IgD-negative memory B cell (primary cell): ENCODE data around the gene LINC00632. TPM values are rescaled to one million over a fixed set of nuclear protein-coding genes. Genes with fewer than 3 reads are reported as not detected.
"Not testable (repeated sequence)": the region's sequence is repeated elsewhere in the genome, so short reads cannot be mapped to it uniquely, and the experiment has no call there.

Experiments
- H3K27ac Mint-ChIP-seq, 3 donors: one replicate each; pipeline ENCODE4 v1.8.0; 2020 to 2022; ENCODE audit warnings: mild to moderate bottlenecking in 3 of 3, mixed read lengths in 3 of 3, moderate library complexity in 1 of 3
- H3K27me3 Mint-ChIP-seq: one replicate; pipeline ENCODE4 v1.8.0; 2021; ENCODE audit warnings: mixed read lengths
- H3K36me3 Mint-ChIP-seq: one replicate; pipeline ENCODE4 v1.8.0; 2020; ENCODE audit warnings: mild to moderate bottlenecking, mixed read lengths
- H3K4me1 Mint-ChIP-seq, 3 donors: one replicate each; pipeline ENCODE4 v1.8.0; 2020 to 2022; ENCODE audit warnings: mixed read lengths in 3 of 3, mild to moderate bottlenecking in 1 of 3
- H3K4me3 Mint-ChIP-seq, 4 donors: one replicate each; pipeline ENCODE4 v1.8.0; 2020 to 2022; ENCODE audit warnings: mild to moderate bottlenecking in 4 of 4, mixed read lengths in 4 of 4, moderate library complexity in 3 of 4
- H3K9me3 Mint-ChIP-seq, 3 donors: one replicate each; pipeline ENCODE4 v1.8.0; 2020 to 2021; ENCODE audit warnings: mixed read lengths in 3 of 3, mild to moderate bottlenecking in 1 of 3
- polyA plus RNA-seq: library from polyadenylated mRNA; unstranded; fragments of 300-500 nt; fragmentation: Illumina TruSeq; gene quantifications from one replicate; pipeline ENCODE4 v1.2.3, GENCODE V29; 2021

The LINC00632 gene
- not detected for polyA plus RNA-seq

DNA sequence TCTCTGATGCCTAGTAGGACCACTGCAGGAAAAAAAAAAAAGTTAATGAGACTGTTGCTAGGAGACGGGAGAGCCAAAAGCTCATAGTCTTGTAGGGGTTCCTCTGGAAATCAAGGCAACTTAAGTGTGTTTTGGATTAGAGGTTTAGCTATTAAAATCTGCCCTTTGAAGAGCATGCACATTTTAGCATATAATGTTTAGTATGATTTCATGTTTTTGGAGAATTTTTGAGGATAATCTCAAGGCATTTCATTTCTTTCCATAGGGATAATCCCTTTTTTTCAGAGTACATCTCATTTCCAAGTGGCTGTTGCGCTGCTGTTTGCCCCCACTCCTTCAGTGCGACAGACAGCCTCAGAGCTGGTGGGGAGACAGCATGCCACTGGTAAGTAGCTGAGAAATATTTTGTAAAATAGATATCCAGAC is at the start of gene LINC00632:
TSS of gene LINC00632 (plus strand) at position 339 of the 426 bp plus-strand sequence.
- H3K4me3 Mint-ChIP-seq = no peak within 1 kb of the TSS
- H3K27ac Mint-ChIP-seq = no peak within 1 kb of the TSS
- H3K9me3 Mint-ChIP-seq = no peaks in the 10 kb centered on the region
- H3K27me3 Mint-ChIP-seq = peaks cover 3% of the 10 kb centered on the region
- H3K36me3 Mint-ChIP-seq = no peaks in the 10 kb centered on the region
- no peaks in the 10 kb centered on the region for H3K4me1 Mint-ChIP-seq

GRCh38 chrX:140661643-140662042 is 47.9 kb upstream of the LINC00632 start:
- no peak overlapping the region for H3K4me3 Mint-ChIP-seq
- H3K36me3 Mint-ChIP-seq = no peaks in the 10 kb centered on the region
- peaks cover 0 to 4% (median 0%) of the 10 kb centered on the region in 3 donors for H3K4me1 Mint-ChIP-seq
- H3K9me3 Mint-ChIP-seq = no peaks in the 10 kb centered on the region
- no peak overlapping the region for H3K27ac Mint-ChIP-seq
- H3K27me3 Mint-ChIP-seq = no peaks in the 10 kb centered on the region

DNA sequence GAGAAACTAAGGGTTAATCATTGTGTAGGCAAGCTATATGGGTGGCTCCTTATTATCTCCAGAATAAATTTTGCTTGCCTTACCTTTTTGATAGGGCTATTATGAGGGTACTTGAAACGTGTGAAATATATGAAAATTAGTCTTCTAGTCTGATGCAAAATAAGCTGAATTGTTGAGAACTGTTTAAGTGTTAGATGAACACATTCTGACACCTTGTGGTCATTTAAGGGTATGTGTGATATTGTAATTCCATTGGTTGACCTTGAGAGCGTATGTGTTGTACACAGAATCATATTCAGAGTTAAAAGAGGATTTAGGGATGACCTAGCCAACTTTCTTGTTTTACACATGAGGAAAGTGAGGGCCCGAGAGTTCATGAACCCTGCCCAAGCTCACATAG is 44.6 kb upstream of the LINC00632 start:
- Mint-ChIP-seq H3K27ac (no peak overlapping the region), H3K4me3 (no peak overlapping the region), H3K27me3 (no peaks in the 10 kb centered on the region), H3K36me3 (no peaks in the 10 kb centered on the region), H3K4me1 (no peaks in the 10 kb centered on the region), H3K9me3 (no peaks in the 10 kb centered on the region)

- H3K27ac Mint-ChIP-seq = no peak overlapping the region
- peaks cover 0 to 4% (median 0%) of the 10 kb centered on the region in 3 donors for H3K9me3 Mint-ChIP-seq
- H3K27me3 Mint-ChIP-seq = no peaks in the 10 kb centered on the region
- no peaks in the 10 kb centered on the region for H3K4me1 Mint-ChIP-seq
- H3K36me3 Mint-ChIP-seq = no peaks in the 10 kb centered on the region
- H3K4me3 Mint-ChIP-seq = no peak overlapping the region
Measured at GRCh38 chrX:140672840-140673731, 36.5 kb upstream of the LINC00632 start.

- H3K4me1 Mint-ChIP-seq = no peaks in the 10 kb centered on the region
- H3K9me3 Mint-ChIP-seq = peaks cover 0 to 1% (median 0%) of the 10 kb centered on the region in 3 donors
- H3K27ac Mint-ChIP-seq = no peak overlapping the region
- no peak overlapping the region for H3K4me3 Mint-ChIP-seq
- H3K36me3 Mint-ChIP-seq = no peaks in the 10 kb centered on the region
- H3K27me3 Mint-ChIP-seq = no peaks in the 10 kb centered on the region
Measured at GRCh38 chrX:140687706-140688105, 21.9 kb upstream of the LINC00632 start.

GRCh38 chrX:140691596-140691995 is 18.0 kb upstream of the LINC00632 start:
- H3K9me3 Mint-ChIP-seq, H3K27me3 Mint-ChIP-seq, H3K4me1 Mint-ChIP-seq, H3K36me3 Mint-ChIP-seq, H3K4me3 Mint-ChIP-seq, H3K27ac Mint-ChIP-seq: not testable (repeated sequence)

GRCh38 chrX:140697618-140698017 is 11.9 kb upstream of the LINC00632 start:
- no peaks in the 10 kb centered on the region for H3K9me3 Mint-ChIP-seq
- no peak overlapping the region for H3K4me3 Mint-ChIP-seq
- H3K36me3 Mint-ChIP-seq = no peaks in the 10 kb centered on the region
- no peaks in the 10 kb centered on the region for H3K4me1 Mint-ChIP-seq
- H3K27me3 Mint-ChIP-seq = no peaks in the 10 kb centered on the region
- H3K27ac Mint-ChIP-seq = no peak overlapping the region

DNA sequence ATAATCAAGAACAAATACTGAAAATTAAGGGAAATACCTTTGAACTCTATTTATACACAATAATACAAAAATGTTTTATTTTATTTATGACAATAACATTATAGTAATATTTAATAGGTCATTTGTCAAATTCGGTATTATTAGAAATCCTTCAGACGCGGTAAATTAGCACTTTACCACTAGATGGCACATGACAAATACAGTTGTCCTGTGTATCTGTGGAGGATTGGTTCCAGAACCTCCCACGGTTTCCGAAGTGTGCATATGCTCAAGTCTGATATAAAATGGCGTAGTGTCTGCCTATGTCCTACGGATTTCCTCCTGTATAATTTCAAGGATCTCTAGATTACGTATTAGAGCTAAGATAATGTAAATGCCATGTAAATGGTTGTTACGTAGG is 8.1 kb upstream of the LINC00632 start:
- no peaks in the 10 kb centered on the region for H3K9me3 Mint-ChIP-seq
- no peaks in the 10 kb centered on the region for H3K4me1 Mint-ChIP-seq
- H3K27me3 Mint-ChIP-seq = no peaks in the 10 kb centered on the region
- no peaks in the 10 kb centered on the region for H3K36me3 Mint-ChIP-seq
- no peak overlapping the region for H3K27ac Mint-ChIP-seq
- H3K4me3 Mint-ChIP-seq = no peak overlapping the region

- no peaks in the 10 kb centered on the region for H3K4me1 Mint-ChIP-seq
- H3K27ac Mint-ChIP-seq = no peak overlapping the region
Measured at GRCh38 chrX:140710710-140711109, 1.2 kb downstream of the LINC00632 start.

DNA sequence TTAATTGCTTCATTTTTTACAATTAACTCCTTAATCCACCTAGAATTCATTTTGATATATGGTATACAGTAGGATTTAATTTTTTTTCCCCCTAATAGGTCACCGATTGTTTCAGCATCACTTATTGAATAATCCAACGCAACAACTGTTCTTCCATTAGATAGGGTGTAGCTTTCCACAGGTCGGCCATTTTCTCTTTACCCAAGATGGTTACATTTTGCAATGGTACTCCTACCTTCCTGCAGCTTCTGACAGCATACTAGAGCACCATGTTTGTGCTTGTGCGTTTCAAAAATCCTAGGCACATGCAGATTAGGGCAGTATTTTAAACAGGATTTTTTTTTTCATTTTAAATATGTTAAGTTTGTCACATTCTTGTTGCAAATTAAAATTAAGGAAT is 2.3 kb downstream of the LINC00632 start:
- no peaks in the 10 kb centered on the region for H3K36me3 Mint-ChIP-seq
- no peak overlapping the region for H3K4me3 Mint-ChIP-seq
- H3K27ac Mint-ChIP-seq = no peak overlapping the region
- H3K4me1 Mint-ChIP-seq = no peaks in the 10 kb centered on the region
- peaks cover 3% of the 10 kb centered on the region for H3K27me3 Mint-ChIP-seq
- no peaks in the 10 kb centered on the region for H3K9me3 Mint-ChIP-seq

More at GRCh38 chrX:140710710-140711109, 1.2 kb downstream of the LINC00632 start:
- no peak overlapping the region for H3K4me3 Mint-ChIP-seq
- peaks cover 3% of the 10 kb centered on the region for H3K27me3 Mint-ChIP-seq
- no peaks in the 10 kb centered on the region for H3K9me3 Mint-ChIP-seq
- no peaks in the 10 kb centered on the region for H3K36me3 Mint-ChIP-seq

DNA sequence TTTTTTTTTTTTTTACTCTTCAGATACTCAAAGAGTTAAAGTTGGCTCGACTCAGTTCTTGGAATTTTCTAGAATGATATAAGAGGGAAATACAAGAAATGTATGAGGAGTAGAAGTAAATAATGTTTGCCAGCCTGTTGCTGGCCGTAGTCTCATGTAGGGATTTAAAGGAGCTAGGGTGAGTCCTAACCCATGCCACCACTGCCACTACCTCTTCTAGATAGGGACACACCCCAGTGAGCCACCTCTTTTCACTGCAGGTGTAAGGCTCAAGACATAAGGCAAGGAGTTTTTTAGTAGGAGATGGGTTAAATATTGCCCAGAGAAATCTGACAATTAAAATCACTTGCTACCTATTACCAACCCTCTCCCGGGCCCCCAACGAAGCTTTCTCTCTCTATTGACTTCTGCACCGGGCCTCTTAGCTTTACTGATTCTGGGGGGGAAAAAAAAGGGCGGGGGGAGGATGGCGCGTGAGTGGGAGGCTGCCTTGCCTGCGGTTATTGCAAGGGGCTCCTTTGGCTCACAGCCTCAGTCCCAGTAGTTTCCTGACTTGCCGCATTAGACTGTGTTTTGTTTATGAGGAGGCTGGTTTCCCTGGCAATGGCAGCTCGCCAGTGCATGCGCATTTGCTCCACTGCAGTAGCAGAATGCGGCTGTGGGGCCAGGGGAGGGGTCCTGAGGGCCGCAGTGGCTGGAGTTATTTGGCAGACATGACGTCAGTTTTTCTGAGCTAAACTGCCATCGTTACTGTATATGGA is 3.0 kb downstream of the LINC00632 start:
- Mint-ChIP-seq H3K36me3 (no peaks in the 10 kb centered on the region), H3K4me1 (no peaks in the 10 kb centered on the region), H3K27me3 (peaks cover under 1% of the 10 kb centered on the region), H3K9me3 (no peaks in the 10 kb centered on the region), H3K27ac (no peak overlapping the region), H3K4me3 (no peak overlapping the region)

DNA sequence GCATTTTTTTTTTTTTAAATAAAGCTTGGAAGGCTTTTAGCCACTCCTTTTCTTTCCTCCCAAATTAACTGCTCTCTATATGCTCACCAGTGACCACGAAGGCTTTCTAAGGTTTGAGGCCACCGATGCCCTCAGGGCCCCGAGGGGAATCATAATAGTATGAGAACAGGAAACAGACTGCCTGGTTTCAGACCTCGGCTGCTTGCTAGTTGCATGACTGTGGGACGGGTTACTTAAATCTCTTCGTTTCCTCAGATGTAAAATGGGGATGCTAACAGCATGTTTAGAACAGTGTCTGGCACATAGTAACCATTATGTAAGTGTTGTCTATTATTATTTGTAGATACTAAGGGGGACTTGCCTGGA is 3.6 kb downstream of the LINC00632 start:
- Mint-ChIP-seq H3K27ac (no peak overlapping the region), H3K36me3 (no peaks in the 10 kb centered on the region), H3K4me1 (no peaks in the 10 kb centered on the region), H3K9me3 (no peaks in the 10 kb centered on the region), H3K4me3 (no peak overlapping the region), H3K27me3 (no peaks in the 10 kb centered on the region)

- H3K4me1 Mint-ChIP-seq = no peaks in the 10 kb centered on the region
- H3K36me3 Mint-ChIP-seq = no peaks in the 10 kb centered on the region
- no peaks in the 10 kb centered on the region for H3K27me3 Mint-ChIP-seq
- H3K9me3 Mint-ChIP-seq = no peaks in the 10 kb centered on the region
- no peak overlapping the region for H3K27ac Mint-ChIP-seq
- H3K4me3 Mint-ChIP-seq = no peak overlapping the region
Measured at GRCh38 chrX:140715787-140716186, 6.2 kb downstream of the LINC00632 start.

- Mint-ChIP-seq H3K36me3 (no peaks in the 10 kb centered on the region), H3K4me3 (no peak overlapping the region), H3K9me3 (no peaks in the 10 kb centered on the region), H3K4me1 (no peaks in the 10 kb centered on the region), H3K27me3 (no peaks in the 10 kb centered on the region), H3K27ac (no peak overlapping the region)
Measured at GRCh38 chrX:140723121-140723715, 13.7 kb downstream of the LINC00632 start.

DNA sequence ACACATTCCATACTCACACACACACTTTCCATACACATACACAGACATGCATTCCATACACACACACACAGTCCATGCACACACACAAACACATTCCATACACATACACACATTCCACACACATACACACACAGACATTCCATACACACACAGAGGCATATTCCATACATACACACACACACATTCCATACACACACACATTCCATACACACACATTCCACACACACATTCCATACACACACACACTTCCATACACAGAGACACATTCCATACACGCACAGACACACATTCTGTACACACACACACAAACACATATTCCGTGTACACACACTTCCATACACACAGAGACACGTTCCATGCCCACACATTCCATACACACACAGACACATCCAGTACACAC is 14.8 kb downstream of the LINC00632 start:
- Mint-ChIP-seq H3K27me3 (no peaks in the 10 kb centered on the region), H3K27ac (no peak overlapping the region), H3K9me3 (no peaks in the 10 kb centered on the region), H3K36me3 (no peaks in the 10 kb centered on the region), H3K4me1 (no peaks in the 10 kb centered on the region), H3K4me3 (no peak overlapping the region)
